Fibroblast of gingiva (primary cell): ENCODE measurements around the gene ZNF335.
"Not testable (repeated sequence)": the region's sequence is repeated elsewhere in the genome, so short reads cannot be mapped to it uniquely, and the experiment has no call there.

Experiments used
- DNase-seq: peaks from one replicate; pipeline ENCODE4 v3.0.0-alpha.2; 2011; ENCODE audit warnings: low read depth

ZNF335 gene

GRCh38 chr20:46000262-46000996, 28.4 kb upstream of the ZNF335 start:
- no peak for DNase-seq

GRCh38 chr20:45999557-46000261, 27.7 kb upstream of the ZNF335 start:
- no peak for DNase-seq

- no peak for DNase-seq
Measured at GRCh38 chr20:45998761-45999160, 26.8 kb upstream of the ZNF335 start.

GRCh38 chr20:45998337-45998736, 26.3 kb upstream of the ZNF335 start:
- DNase-seq, result no peak

GRCh38 chr20:45997187-45997586, 25.2 kb upstream of the ZNF335 start:
- DNase-seq, result no peak

GRCh38 chr20:45995495-45996097, 23.6 kb upstream of the ZNF335 start:
- DNase-seq, result not testable (repeated sequence)

- no peak for DNase-seq
Measured at GRCh38 chr20:45994761-45995493, 22.9 kb upstream of the ZNF335 start.

GRCh38 chr20:45993197-45993951, 21.4 kb upstream of the ZNF335 start:
- DNase-seq, result peak; percentile 44

DNA sequence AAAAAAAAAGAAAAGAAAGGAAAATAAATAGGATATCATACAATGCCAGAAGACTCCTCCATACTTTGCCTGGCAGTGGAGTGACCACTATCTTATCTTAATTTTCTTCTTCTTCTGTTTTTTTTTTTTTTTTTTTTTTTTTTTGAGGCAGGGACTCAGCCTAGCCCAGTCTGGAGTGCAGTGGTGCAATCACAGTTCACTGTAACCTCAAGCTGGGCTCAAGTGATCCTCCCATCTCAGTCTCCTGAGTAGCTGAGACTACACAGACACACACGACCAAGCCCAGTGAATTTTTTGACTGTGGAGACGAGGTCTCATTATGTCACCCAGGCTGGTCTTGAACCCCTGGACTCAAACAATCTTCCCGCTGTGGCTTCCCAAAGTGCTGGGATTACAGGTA, 19.6 kb upstream of the ZNF335 start:
- no peak for DNase-seq

- DNase-seq, result not testable (repeated sequence)
Measured at GRCh38 chr20:45988830-45989229, 16.8 kb upstream of the ZNF335 start.

- DNase-seq, result no peak
Measured at GRCh38 chr20:45987108-45987780, 15.2 kb upstream of the ZNF335 start.

- no peak for DNase-seq
Measured at GRCh38 chr20:45985573-45985972, 13.6 kb upstream of the ZNF335 start.

- DNase-seq, result no peak
Measured at GRCh38 chr20:45983279-45983743, 11.3 kb upstream of the ZNF335 start.

DNA sequence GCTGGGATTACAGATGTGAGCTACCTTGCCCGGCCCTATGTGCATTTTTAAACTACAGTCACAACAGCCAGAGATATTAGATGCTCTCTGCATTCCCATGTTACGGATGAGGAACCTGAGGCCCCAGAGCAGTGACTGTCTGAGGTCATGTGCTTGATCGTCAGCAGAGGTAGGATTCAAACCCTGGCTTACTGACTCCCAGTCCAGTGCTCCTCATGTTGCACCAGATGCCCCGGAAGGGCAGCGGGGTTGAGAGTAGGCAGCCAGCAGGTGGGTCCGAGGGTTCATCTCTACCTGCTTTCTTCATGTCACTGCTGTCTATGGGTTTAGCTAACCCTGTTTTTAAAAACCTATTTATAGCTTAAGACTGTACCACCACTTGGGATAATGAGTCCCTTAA, 9.3 kb upstream of the ZNF335 start:
- DNase-seq, result no peak

- no peak for DNase-seq
Measured at GRCh38 chr20:45976086-45976485, 4.1 kb upstream of the ZNF335 start.

DNA sequence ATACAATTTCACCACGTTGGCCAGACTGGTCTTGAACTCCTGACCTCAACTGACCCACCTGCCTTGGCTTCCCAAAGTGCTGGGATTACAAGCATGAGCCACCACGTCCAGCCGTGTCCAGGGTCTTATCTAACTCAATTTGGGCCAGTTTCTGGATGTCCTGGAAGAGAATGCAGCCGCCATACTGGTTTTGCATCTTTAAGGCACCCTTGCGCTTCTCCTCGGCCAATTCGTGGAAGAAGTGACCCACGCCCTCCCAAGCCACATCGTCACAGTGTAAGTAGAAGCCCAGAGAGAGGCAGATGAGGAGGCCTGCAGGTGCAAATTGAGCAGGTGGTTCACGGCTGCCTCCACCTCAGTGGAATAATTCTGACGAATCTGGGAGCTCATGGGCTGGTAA, 3.7 kb upstream of the ZNF335 start:
- no peak for DNase-seq

DNA sequence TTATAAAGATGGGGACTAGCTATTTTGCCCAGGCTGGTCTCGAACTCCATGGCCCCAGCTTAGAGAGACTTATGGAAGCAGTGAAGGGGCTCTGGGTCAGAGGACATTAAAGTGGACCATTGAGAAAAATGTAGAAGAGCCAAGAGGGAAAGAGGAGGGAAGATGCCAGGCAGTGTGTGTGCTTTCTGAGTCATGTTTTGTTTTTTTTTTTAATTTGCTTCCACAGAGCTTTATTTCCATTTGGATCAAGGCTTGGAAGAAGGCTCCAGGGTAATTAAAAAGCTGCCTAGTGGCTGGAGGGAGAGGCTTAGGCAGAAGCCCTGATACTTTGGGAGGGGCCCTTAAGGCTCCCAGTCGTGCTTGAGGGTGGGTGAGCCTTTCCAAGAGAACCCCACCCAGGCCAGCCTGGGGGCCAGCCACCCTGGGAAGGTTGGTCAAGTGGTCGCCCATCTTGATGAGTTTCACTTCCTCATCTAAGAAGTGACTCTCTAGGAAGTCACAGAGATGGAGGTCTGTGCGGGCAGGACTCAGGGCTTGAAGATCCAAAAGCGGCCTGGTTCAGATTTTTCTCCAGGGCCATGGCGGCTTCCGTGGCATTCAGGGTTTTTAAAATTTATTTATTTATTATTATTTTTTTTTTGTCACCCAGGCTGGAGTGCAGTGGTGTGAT, 3.0 kb upstream of the ZNF335 start:
- DNase-seq, result no peak

DNA sequence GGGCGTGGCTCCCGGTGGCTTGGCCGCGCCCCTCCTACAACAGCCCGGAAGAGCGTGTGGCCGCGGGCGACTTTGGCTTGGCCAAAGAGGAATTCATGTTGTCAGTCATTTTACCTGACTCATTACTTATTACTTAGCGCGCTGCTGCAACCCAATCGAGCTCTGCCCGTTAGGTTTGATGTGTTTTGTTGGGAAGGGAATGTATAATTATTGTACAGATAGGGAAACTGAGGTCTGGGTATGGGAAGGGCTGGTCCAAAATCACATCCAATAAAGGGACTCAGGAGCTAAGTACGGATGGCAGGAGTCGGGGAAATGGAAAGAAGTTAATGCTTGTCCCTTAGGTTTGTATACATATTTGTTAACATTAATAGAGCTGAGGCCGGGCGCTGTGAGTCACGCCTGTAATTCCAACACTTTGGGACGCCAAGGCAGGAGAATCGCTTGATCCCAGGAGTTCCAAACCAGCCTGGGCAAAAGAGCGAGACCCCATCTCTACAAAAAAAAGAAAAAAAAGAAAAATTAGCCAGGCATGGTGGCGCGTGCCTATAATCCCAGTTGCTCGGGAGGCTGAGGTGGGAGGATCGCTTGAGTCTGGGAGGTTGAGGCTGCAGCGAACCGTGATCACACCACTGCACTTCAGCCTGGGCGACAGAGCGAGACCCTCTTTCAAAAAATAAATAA, 639 bp upstream of the ZNF335 start:
- DNase-seq, result no peak

- DNase-seq, result no peak
Measured at GRCh38 chr20:45971425-45971674, 653 bp downstream of the ZNF335 start.
